SK-N-SH treated with all-trans-retinoic acid at 6 μM for 48 hours (cell line): ENCODE measurements around the gene FOXP3.

ENCODE experiments used
- ARNTL ChIP-seq: fragments of 450-650 bp; formaldehyde crosslinking; IDR thresholded peaks from 2 replicates; pipeline ENCODE4 v1.5.0; 2020; ENCODE audit warnings: low read depth, mild to moderate bottlenecking, moderate library complexity, borderline replicate concordance
- BACH2 ChIP-seq: fragments of 250-450 bp; sonication (Bioruptor Pico); IDR thresholded peaks from 2 replicates; pipeline ENCODE4 v1.9.0; 2021; ENCODE audit warnings: mild to moderate bottlenecking, borderline replicate concordance
- CREB5 ChIP-seq: fragments of 250-450 bp; sonication (Bioruptor Pico); IDR thresholded peaks from 2 replicates; pipeline ENCODE4 v1.5.1; 2020; ENCODE audit warnings: low read depth, mild to moderate bottlenecking, moderate library complexity
- ESRRG ChIP-seq: fragments of 250-450 bp; sonication (Bioruptor Pico); IDR thresholded peaks from 2 replicates; pipeline ENCODE4 v1.6.1; 2021; ENCODE audit warnings: mild to moderate bottlenecking
- ISL1 ChIP-seq: fragments of 250-450 bp; sonication (Bioruptor Pico); IDR thresholded peaks from 2 replicates; pipeline ENCODE4 v2.1.2; 2022; ENCODE audit warnings: mild to moderate bottlenecking, moderate library complexity
- PATZ1 ChIP-seq: fragments of 250-450 bp; sonication (Bioruptor Pico); IDR thresholded peaks from 2 replicates; pipeline ENCODE4 v1.8.0; 2020; ENCODE audit warnings: mild to moderate bottlenecking, moderate library complexity, borderline replicate concordance
- POU6F1 ChIP-seq: fragments of 250-450 bp; sonication (Bioruptor Pico); IDR thresholded peaks from 2 replicates; pipeline ENCODE4 v1.8.0; 2021; ENCODE audit warnings: low read depth, mild to moderate bottlenecking, moderate library complexity, borderline replicate concordance
- SNAI2 ChIP-seq: fragments of 250-450 bp; sonication (Bioruptor Pico); IDR thresholded peaks from 2 replicates; pipeline ENCODE4 v1.5.0; 2020; ENCODE audit warnings: mild to moderate bottlenecking, moderate library complexity
- TOX ChIP-seq: fragments of 250-450 bp; sonication (Bioruptor Pico); IDR thresholded peaks from 2 replicates; pipeline ENCODE4 v1.8.0; 2021; ENCODE audit warnings: mild to moderate bottlenecking, moderate library complexity, borderline replicate concordance
- TSHZ2 ChIP-seq: fragments of 250-450 bp; sonication (Bioruptor Pico); IDR thresholded peaks from 2 replicates; pipeline ENCODE4 v1.5.0; 2020; ENCODE audit warnings: mild to moderate bottlenecking, moderate library complexity
- ZC3H10 ChIP-seq: fragments of 250-450 bp; sonication (Bioruptor Pico); IDR thresholded peaks from 2 replicates; pipeline ENCODE4 v1.5.1; 2021; ENCODE audit warnings: mild to moderate bottlenecking, moderate library complexity
- ZFP3 ChIP-seq: fragments of 250-450 bp; sonication (Bioruptor Pico); IDR thresholded peaks from 2 replicates; pipeline ENCODE4 v1.5.0; 2020; ENCODE audit warnings: mild to moderate bottlenecking, moderate library complexity
- ZFP30 ChIP-seq: fragments of 450-650 bp; formaldehyde crosslinking; IDR thresholded peaks from 2 replicates; pipeline ENCODE4 v1.5.0; 2022; ENCODE audit warnings: mild to moderate bottlenecking, moderate library complexity
- ZNF8 ChIP-seq: fragments of 450-650 bp; formaldehyde crosslinking; IDR thresholded peaks from 2 replicates; pipeline ENCODE4 v1.5.0; 2020; ENCODE audit warnings: mild to moderate bottlenecking, moderate library complexity

- no peak for TF ChIP-seq BACH2 (CRISPR knock-in tag)
- no peak for TF ChIP-seq TSHZ2 (CRISPR knock-in tag)
- no peak for TF ChIP-seq CREB5 (CRISPR knock-in tag)
- no peak for TF ChIP-seq ARNTL (CRISPR knock-in tag)
- TF ChIP-seq PATZ1 (CRISPR knock-in tag): no peak
- TF ChIP-seq ZFP3 (CRISPR knock-in tag): no peak
- no peak for TF ChIP-seq ZC3H10 (CRISPR knock-in tag)
- no peak for TF ChIP-seq ESRRG
- no peak for TF ChIP-seq ZFP30 (CRISPR knock-in tag)
- no peak for TF ChIP-seq TOX
- TF ChIP-seq ISL1 (CRISPR knock-in tag): no peak
- TF ChIP-seq SNAI2 (CRISPR knock-in tag): no peak
- TF ChIP-seq POU6F1 (CRISPR knock-in tag): no peak
- TF ChIP-seq ZNF8 (CRISPR knock-in tag): no peak
Observed at GRCh38 chrX:49212861-49213260, 51.6 kb downstream of the FOXP3 start.
